BLaER1 treated with 17β-estradiol and CSF1 and Interleukin-3, amounts not matched to agents 10 nM and 100 nM (cell line): ENCODE results near the gene GPR135.

Experiments
- H3K27ac ChIP-seq, 11 experiments: shearing (Covaris generic); formaldehyde crosslinking; 2 replicates each; pipeline ENCODE4 v1.8.1; 2022
- H3K27me3 ChIP-seq, 11 experiments: shearing (Covaris generic); formaldehyde crosslinking; 2 replicates each; pipeline ENCODE4 v1.8.1; 2022
- H3K36me3 ChIP-seq, 11 experiments: shearing (Covaris generic); formaldehyde crosslinking; 2 replicates each; pipeline ENCODE4 v1.8.1; 2022
- H3K4me1 ChIP-seq, 10 experiments: shearing (Covaris generic); formaldehyde crosslinking; 2 replicates each; pipeline ENCODE4 v1.8.1; 2022
- H3K4me2 ChIP-seq, 11 experiments: shearing (Covaris generic); formaldehyde crosslinking; 2 replicates each; pipeline ENCODE4 v1.8.1; 2022
- H3K4me3 ChIP-seq, 10 experiments: shearing (Covaris generic); formaldehyde crosslinking; 2 replicates each; pipeline ENCODE4 v1.8.1; 2022
- H3K9ac ChIP-seq, 11 experiments: shearing (Covaris generic); formaldehyde crosslinking; 2 replicates each; pipeline ENCODE4 v1.8.1; 2022
- H3K9me3 ChIP-seq, 11 experiments: shearing (Covaris generic); formaldehyde crosslinking; replicated peaks in 1 of 11; 2 replicates each; pipeline ENCODE4 v1.8.1; 2022
- H4K20me1 ChIP-seq, 11 experiments: shearing (Covaris generic); formaldehyde crosslinking; 2 replicates each; pipeline ENCODE4 v1.8.1; 2022
- Cebpa-rat ChIP-seq, 11 experiments: shearing (Covaris generic); IDR thresholded peaks; 2 replicates each; pipeline ENCODE4 v1.8.1; 2022

The GPR135 gene

GRCh38 chr14:59422069-59422881 lies 42.9 kb downstream of the GPR135 start:
- H3K4me3 ChIP-seq: no peak overlapping the region
- H3K9me3 ChIP-seq: no peaks in the 10 kb centered on the region
- no peaks in the 10 kb centered on the region for H3K36me3 ChIP-seq
- H3K4me1 ChIP-seq: peaks cover 26 to 42% (median 29%) of the 10 kb centered on the region in 10 experiments
- H3K27ac ChIP-seq: no peak overlapping the region
- H3K4me2 ChIP-seq: peak overlapping the region; percentile 26 to 63 (median 46)
- H3K27me3 ChIP-seq: no peaks in the 10 kb centered on the region
- H4K20me1 ChIP-seq: no peaks in the 10 kb centered on the region
- no peak overlapping the region for H3K9ac ChIP-seq
- TF ChIP-seq Cebpa-rat (IDR thresholded peaks at IDR 0.05): no peak

GRCh38 chr14:59419303-59419702 lies 45.9 kb downstream of the GPR135 start:
- no peak for TF ChIP-seq Cebpa-rat (IDR thresholded peaks at IDR 0.05)
- H3K4me2 ChIP-seq: no peak overlapping the region
- no peaks in the 10 kb centered on the region for H3K27me3 ChIP-seq
- no peak overlapping the region for H3K4me3 ChIP-seq
- no peak overlapping the region for H3K27ac ChIP-seq
- no peaks in the 10 kb centered on the region for H3K36me3 ChIP-seq
- H3K9ac ChIP-seq: no peak overlapping the region
- H3K9me3 ChIP-seq: no peaks in the 10 kb centered on the region
- peaks cover 7 to 15% (median 13%) of the 10 kb centered on the region in 10 experiments for H3K4me1 ChIP-seq
- no peaks in the 10 kb centered on the region for H4K20me1 ChIP-seq

- TF ChIP-seq Cebpa-rat (IDR thresholded peaks at IDR 0.05): no peak
- Histone ChIP-seq H3K36me3 (no peaks in the 10 kb centered on the region), H3K9ac (no peak overlapping the region), H3K4me2 (no peak overlapping the region), H3K27me3 (no peaks in the 10 kb centered on the region), H4K20me1 (no peaks in the 10 kb centered on the region), H3K27ac (no peak overlapping the region), H3K4me1 (peaks cover 5 to 8% (median 7%) of the 10 kb centered on the region in 10 experiments), H3K4me3 (no peak overlapping the region), H3K9me3 (no peaks in the 10 kb centered on the region)
Measured at GRCh38 chr14:59417311-59417710, 47.9 kb downstream of the GPR135 start.

GRCh38 chr14:59415836-59416602 lies 49.2 kb downstream of the GPR135 start:
- no peak for TF ChIP-seq Cebpa-rat (IDR thresholded peaks at IDR 0.05)
- Histone ChIP-seq H3K9ac (no peak overlapping the region), H3K4me1 (no peaks in the 10 kb centered on the region), H3K27me3 (no peaks in the 10 kb centered on the region), H3K27ac (no peak overlapping the region), H3K9me3 (no peaks in the 10 kb centered on the region), H3K4me3 (no peak overlapping the region), H4K20me1 (no peaks in the 10 kb centered on the region), H3K36me3 (no peaks in the 10 kb centered on the region), H3K4me2 (no peak overlapping the region)
